HG03354 (cell line): Measurements from ENCODE around the gene PLEKHA7.
A peak's percentile ranks its signal among the peaks of the same experiment; 100 is the strongest.

Experiments used
- ATAC-seq: cut with Tn5 transposase; IDR thresholded peaks from one replicate; pipeline ENCODE4 v1.9.1; 2021; ENCODE audit warnings: mild to moderate bottlenecking; ENCODE audit not compliant: unreplicated experiment, poor library complexity, severe bottlenecking

Gene PLEKHA7

DNA sequence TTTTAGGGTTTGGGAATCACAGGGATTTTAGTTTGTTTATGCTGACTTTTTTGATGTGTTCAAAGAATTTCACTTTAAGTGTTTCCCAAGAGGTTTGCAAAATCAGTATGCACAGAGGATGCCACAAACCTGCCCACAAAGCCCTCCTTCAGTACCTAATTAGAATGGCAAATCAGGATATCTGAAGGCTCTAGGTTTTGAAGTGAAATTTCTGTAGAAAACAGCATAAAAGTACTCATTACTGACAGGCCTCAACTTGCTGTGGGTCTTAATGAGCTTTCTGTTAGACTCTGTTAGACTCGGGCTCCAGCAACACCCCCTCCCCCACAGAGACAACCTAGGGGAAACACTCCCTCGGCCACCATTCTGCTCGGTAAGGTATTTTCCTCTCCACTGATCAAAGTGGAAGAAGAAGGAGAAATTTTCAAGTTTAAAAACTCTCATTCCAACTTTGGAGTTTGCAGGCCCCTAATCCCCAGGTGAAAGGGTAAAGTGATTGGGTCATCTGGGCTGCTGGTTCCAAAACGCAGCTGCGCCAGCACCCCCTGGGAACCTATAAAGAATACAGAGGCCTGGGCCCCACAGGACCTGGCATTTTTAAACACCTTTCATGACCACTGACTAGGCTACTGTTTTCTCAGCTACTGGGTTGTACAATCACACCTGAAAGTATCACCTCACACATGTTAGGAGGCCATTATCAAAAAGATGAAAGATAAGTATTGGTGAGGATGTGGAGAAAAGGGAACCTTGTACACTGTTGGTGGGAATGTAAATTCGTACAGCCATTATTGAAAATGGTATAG, 67.5 kb downstream of the PLEKHA7 start:
- ATAC-seq = peak; percentile 64

DNA sequence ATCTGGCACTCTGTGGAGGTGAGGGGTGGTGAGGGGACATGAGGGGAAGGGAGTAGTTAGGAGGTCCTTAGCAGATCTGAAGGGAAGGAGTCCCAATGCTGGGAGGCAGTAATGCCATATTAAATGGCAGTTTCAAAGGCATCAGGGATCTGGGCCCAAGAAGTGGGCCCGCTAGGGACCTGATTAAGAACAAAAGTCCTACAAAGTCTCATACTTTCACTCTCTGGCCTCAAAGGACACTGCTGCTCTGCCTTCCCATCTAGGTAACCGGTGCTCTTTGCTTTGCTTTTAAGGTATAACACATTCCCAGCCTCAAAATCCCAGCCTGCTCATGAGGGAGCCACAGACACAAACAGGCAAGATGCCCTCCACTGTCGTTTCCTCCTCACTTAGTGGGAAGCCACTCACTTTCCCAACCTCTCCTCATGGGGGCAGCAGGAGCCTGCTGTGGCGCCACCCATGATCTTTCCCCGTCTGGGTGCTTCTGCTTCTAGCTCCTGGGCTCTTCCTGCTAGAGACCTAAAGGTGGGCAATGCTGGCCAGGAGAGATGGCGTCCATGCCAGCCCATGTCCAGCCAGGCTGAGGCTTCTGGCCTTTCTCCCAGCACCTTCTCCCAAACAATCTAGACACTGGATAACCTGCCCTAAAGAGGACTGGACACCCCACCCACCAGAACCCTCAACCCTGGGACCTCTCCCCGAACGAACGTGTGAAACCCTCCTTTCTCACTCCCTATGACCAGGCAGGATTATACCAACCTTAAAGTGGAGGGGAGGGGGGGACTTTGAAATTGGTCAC, 68.3 kb downstream of the PLEKHA7 start:
- peak; percentile 86 for ATAC-seq

DNA sequence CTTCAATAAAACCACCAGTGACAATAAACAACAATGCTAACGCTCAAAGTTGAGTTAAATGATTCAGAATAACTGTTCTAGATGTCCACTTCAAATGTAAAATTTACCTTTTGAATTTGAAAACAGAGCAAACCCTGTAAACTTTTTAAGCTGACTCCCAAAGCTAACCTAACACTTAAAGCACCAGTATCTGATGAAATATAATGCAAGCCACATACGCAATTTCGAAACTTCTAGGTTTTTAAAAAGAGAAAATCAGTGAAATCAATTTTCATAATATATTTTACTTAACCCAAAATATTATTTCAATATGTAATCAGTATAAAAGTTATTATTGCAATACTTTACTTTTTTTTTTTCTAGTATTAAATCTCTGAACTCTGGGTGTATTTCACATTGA, 71.3 kb downstream of the PLEKHA7 start:
- ATAC-seq = no peak

DNA sequence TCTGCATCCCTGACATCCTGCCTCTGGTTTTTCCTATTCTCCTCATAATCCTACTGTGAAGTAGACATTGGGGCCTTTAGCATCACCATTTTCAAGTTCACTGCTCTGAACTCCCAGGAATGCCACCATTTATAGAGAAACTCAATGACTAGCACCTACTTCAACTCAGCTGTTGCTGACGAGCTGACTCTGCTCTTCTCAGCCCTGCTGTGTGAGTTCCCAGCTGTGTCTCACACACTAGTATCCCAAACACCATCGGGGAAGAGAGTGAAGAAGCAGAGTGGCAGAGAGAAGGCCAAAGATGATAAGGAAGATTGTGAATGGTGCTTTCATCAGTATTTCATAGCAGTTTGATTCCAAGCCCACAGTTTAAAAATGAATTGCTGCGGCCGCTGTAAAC, 71.9 kb downstream of the PLEKHA7 start:
- no peak for ATAC-seq

DNA sequence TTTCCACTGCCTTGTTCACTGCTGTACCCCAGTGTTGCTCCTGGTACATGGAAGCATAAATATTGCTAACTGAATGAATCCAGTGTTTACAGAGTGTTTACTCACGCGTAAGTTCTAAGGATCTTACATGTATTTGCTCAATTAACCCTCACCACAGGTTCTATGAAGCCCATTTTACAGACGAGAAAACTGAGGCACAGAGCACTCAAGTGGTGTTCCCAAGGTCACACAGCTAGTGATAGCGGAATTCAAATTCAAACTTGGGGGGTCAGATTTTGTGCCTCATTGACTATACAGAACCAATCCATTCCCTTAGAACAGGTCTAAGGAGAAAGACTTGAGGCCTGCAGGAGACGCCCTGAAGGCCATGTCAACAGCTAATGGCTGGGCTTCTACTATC, 72.3 kb downstream of the PLEKHA7 start:
- ATAC-seq = no peak

DNA sequence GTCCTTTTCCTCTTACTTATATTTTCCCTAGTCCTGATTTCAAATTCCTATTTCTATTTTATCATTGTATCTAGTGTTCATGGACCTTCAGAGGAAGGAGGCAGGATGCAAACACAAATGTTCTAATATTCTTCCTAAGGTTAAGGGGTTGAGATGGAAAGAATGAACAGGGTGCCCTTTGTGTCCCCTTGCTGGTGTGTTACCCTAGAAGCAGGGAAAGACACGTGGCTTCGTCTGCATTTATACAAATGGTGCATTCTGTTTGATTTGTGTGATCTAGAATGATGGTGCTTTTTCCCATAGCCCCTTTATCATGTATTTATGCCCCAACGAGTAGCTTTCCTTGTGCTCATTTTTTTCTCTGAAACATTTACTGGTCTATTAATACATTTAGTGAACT, 76.2 kb downstream of the PLEKHA7 start:
- no peak for ATAC-seq

DNA sequence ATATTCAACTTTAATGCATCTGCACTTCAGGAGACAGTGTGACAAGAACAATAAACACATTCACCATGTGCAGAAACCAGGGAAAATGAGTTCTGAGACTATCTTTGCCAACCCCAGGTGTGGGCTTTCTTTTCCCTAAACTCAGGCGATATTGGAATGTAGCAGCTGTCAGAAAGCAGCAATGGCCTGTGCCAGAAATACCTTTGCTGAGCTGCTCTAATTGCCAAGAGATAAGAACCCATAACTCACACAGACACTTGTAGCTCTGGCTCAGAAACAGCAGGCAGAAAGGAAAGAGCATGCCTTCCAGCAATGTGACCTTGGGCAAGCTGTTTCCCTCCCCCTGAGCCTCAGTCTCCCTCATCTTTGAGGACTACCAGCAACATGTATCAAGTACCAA, 77.6 kb downstream of the PLEKHA7 start:
- ATAC-seq = no peak

DNA sequence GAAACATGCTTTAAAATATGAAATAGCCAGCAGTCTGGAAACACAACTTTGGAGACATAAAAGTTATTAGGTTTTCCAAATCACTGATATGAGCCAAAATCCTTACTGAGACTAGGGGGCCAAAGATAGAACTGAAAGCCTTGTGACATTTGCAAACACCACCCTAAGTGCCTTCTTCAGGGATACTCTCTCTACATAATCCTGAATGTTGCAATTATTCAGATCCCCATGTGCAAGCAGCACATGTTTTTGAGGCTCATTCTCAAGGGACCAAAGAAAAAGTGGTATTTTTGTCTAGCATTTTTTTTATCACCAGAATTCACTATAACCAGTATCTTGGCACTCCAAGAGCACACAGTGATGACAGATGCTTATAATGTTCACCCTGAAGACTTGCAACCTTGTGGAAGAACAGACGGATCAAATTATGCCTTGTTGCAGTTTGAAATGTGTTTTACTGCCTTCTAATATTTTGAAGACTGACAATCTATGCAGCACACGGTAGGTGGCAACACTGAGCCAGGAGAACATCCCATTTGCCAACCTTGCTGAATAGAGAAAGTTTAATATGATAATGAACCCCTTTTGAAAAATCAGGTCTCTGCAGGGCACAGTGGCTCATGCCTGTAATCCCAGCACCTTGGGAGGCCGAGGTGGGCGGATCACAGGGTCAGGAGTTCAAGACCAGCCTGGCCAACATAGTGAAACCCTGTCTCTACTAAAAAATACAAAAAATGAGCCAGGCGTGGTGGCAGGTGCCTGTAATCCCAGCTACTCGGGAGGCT, 78.5 kb downstream of the PLEKHA7 start:
- ATAC-seq = no peak

DNA sequence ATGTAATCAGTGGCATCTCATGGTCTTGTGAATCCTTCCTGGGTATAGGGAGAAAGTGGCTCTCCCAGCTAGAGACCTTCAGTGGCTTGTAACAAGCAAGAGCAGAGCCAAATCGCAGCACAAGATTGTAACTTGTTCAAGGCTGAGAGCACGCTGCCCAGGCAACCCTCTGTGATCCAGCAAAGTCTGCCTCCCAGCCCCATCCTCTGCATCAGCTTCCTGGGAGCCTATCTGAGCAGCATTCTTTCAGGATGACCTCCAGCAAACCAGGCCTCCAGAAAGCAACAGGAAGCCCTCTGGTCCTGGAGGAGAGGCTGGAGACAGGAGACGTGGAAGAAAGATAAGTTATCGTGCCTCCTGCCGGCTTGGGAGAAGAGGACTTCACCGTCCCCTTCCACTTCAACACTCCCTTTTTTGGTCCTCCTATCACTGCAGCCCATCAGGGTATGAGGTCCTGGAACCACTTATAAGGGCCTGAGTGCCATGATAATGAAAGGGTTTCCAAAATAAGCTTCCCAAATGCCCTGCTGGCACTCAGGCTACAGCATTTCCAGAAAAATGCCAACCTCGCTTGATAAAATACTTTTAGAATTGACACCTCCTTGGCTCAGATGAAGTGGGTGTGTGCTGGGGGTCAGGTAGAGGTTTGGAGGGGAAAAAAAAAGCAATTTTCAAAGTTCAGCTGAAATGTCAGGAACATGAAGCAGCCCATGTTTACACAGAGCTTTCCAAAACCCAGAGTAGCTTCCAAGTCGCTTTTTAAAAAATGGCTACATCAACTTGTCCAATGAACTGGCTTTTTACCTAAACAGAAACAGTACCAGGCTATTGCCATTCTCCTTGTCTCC, 80.2 kb downstream of the PLEKHA7 start:
- no peak for ATAC-seq

DNA sequence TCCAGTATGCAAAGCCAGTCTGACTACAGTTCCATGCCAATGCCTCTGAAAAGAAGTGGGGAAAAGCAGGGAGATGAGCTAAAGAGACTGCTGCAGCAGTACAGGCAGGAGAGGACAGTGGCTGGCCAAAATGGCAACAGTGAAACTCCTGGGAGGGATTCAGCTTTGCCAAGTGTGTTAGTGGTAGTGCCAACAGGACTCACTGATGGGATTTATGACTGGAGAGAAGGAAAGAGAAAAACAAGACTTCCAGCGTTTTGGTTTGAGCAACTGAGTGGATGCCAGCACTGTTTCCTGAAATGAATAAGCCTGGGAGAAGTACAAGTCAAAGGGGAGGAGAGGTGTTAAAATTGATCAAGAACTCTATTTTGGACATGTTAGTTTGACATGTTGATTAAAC, 80.9 kb downstream of the PLEKHA7 start:
- no peak for ATAC-seq

DNA sequence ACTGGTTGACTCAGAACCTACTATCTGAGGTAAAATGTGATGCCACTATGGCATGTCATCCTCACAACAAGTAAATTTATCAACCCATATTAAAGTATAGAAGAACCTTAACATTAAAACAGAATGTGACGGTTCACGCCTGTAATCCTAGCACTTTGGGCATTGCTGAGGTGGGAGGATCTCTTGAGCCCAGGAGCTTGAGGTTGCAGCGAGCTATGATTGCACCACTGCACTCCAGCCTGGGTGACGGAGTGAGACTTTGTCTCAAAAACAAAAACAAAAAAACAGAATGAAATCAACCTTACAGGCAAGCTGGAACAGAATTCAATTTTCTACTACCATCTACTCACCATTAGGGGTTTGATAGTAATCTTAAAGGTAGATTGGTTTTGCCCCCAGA, 86.2 kb downstream of the PLEKHA7 start:
- no peak for ATAC-seq

DNA sequence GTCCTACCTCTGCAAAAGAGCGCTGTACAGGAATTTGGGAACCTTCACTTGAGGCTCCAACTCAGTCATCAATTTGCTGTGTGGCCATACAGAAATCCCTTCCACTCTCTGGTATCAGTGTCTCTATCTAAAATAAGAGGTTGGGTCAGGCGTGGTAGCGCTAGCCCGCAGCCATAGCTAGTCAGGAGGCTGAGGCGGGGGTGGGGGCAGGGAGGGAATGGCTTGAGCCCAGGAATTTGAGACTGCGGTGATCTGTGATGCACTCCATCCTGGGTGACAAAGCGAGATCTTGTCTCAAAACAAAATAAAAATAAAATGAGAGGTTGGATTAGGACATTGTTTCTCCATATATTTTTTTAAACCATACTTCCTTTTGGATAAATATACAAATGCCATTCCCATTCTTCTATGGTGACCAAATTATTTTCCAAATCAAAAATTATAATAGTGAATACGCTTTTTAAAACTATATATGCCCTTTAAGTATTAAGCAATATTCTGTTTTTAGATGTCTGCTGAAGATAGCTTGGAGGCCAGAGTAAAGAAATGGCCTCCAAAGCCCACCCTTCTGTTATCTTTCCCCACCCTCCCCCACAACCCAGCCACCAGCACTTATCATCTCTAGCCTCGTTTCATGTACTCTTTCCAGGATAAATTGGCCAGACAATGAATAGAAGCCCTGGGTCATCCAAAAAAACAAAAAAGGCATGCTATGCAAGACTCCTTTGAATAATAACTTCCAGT, 87.2 kb downstream of the PLEKHA7 start:
- ATAC-seq = no peak

DNA sequence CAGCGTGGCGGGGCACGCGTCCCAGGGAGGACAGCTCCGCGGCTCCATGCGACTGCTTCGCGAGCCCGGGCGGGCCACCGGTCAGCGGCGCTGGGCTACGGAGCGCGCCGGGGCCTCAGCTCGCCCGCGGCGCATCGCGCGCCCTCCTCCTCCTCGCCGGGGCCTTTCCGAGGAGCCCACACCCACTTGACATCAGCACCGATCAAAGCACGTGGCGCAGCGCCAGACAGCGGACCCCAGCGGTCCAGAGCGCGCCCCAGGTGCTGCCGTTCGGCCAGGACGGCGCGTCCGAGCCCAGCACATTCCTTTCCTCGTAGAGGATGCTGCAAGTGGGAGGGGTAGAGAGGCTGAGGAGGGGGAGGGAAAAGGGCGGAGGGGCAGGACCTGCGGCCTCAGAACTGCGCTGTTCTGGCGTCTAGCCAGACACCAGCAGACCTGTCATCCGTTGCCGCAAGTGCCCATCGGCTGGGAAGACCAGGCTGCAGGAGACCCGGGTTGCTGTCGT, 88.6 kb downstream of the PLEKHA7 start:
- ATAC-seq = no peak

DNA sequence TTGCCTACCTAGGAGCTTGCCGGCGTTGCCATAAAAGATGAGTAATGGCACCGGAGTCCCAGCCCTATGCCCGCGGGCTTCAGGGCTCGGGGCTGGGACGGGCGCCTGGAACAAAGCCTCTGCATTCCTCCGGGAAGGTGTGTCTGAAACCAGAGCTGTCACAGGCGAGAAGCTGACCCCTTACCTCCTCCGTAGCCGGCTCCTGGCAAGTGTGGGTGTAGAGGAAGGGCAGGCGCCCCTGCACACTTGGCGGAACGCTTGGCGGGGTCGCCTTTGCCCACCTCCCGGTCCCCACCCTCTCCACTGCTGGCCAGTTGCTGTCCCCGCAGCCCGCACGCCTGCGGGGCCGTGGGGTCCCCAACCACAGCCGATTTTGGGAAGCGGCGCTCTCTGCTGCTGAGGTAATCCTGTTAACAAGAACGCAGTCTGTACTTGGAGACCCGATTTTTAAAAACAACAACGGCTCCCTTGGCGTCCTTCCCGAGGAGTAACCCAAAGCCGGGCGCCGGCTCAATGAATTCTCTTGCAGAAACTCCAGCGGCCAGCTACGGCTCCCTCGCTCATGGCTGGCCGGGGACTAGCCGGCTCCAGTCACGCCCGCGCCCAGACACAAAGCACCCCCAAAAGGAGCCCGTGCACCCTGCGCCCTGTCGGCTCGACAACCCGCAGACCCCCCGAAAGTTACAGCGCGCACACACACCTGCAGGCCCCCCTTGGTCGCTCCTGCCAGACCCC, 89.2 kb downstream of the PLEKHA7 start:
- peak; percentile 45 for ATAC-seq

DNA sequence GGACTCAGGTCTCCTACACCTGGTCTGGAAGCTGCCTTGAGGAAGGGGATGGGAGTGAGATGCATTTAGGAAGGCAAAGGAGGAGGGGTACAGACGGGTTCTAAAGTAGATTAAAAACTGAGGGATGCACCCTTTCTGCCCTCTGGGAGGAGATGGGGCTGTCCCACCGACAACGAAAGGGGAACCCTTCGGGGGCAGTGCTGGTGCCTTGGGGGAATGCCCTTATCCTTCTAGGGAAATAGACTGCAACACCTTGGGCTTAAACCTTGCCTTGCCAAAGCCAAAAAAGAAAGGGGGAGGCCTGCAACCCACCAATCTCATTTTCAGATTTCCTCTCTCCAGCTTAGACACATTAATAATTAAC, 89.8 kb downstream of the PLEKHA7 start:
- peak; percentile 62 for ATAC-seq

DNA sequence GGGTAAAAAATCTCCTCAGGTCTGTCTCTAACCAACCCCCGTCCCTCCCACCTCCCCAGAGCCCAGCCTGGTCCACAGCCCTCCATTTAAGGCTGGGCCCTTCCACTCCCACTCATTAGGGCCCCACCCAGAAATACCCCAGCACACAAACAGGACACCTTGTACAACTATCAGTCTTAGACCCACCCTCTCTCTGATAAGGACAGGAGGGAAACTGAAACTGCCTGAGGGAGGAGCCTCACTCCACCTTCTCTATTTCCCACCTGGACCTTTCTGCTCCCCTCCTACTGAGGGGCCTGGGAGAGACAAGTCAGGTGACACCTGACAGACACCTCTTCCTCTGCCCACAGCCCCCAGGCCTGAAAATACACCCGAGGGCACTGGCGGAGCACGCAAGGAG, 90.2 kb downstream of the PLEKHA7 start:
- ATAC-seq = peak; percentile 67

DNA sequence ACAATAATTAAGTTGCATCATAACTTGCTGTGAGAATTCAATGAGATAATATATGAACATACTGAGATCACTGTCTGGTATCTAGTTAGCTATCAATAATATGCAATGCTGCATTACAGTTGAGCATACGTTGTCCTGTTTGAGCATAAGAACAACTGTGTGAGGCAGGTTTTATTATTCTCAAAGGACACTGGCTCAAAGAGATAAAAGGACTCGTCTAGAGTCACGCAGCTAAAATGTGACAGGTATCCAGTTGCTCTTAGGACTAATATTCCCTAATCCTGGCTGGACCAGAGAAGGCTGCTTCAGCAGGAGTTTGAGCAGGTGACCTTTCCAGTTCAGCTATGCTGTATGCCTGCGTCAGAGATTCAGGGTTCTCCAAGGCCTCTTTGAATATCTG, 92.5 kb downstream of the PLEKHA7 start:
- ATAC-seq = no peak

DNA sequence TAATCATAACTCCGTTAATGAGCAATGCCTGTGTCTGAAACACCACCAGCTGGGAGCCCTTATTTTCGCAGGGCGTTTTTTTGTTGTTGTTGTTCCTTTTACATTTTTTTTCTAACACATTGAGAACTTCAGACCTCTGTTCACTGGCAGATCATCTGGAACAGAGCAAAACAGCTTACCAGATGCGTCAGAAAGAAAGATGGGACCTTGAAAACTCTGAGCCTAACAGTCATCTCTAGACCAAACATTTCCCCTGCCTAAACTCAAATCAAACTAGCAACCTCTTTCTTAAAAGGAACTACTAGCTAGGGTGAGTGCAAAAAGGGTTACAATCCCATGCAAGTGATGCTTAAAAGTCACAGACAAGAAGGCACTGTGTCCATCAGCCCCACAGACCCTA, 93.2 kb downstream of the PLEKHA7 start:
- no peak for ATAC-seq
